ENCODE measurements around the gene PARVG.
A peak's percentile ranks its signal among the peaks of the same experiment; 100 is the strongest.

Gene PARVG

DNA sequence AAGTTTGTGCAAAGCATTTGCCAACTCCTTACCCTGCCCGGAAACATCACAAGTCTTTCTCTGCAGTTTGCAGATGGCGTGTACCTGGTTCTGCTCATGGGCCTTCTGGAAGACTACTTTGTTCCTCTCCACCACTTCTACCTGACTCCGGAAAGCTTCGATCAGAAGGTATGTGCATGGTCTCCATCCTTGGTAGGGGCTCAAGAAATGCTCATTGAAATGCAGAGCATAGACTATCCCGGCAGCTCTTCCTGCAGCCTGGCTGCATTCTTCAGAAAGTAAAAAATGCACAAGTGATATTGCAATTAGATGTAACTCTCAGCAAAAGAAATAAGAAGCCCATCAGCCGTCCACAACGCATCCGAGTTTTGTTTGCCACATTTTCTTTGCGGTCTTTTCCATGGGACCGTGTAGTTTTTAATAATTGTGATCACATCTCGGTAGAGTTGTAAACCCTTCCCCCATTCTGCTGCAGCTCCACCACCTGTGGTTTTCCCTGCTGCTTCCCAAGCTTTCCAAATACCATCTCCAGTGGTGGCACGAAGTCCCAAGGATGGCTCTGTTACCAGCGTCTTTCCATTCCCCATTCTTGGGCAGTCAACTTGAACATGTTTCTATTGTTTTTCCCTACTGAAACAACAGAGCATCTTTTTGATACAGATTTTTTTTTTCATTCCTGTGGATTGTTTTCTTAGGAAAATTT lies 22.7 kb upstream of the PARVG start:
- DNase-seq, result no peak

DNA sequence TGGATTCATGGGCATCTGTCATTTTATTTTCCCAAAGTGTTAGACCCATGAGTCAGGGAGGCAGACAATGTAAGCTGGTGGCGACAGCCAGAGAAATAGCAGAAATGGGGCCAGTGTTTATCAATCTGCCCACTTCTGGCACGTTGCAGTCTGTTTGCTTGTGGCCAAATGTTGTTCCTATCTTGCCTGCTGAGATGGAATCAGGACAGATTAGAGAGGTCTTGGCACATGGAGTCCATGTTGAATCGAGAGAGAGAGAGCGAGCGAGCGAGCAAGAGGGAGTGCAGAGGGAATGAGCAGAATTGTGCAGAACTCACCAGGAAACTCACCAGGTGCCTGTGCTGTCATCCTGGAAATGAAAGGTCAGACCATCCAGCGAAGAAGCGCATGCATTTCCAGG lies 21.9 kb upstream of the PARVG start:
- DNase-seq, result no peak

DNA sequence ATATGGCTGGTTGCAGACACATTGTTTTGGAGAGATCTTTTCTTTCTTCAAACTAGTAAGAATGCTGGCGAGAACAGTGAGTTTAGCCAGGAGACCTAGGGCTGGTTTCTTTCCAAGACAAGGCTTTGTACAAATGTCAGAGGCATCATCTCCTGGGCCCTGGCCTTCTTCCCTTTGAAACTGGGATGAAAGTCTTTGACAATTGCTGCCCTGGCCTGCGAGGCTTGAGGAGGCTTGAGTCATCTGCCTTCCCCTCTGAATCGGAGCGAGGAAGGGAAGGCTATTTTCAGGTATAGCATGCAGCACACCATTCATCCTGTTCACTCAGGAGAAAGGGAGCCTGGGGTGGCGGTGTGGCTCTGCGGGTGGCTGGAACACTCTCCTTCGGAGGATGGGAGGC lies 21.5 kb upstream of the PARVG start:
- DNase-seq, result no peak

DNA sequence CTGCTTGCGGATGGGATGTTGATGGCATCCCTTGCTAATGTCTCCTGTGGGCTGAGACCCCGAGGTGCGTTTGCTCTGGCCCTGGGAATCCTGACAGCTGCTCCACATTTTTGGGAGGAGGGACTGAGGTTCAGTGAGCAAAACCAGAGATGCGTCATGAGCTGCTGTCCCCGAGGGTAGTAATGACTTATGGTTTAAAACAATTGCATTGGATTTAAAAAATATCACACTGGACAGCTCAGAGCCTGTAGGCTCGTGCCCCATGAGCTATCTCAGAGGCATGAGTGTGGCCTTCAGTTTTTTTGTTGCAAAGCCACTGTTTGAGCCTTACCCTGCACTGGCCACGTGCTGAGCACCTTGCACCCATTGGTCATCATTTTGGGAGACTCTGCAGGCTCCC lies 20.9 kb upstream of the PARVG start:
- DNase-seq, result no peak

DNA sequence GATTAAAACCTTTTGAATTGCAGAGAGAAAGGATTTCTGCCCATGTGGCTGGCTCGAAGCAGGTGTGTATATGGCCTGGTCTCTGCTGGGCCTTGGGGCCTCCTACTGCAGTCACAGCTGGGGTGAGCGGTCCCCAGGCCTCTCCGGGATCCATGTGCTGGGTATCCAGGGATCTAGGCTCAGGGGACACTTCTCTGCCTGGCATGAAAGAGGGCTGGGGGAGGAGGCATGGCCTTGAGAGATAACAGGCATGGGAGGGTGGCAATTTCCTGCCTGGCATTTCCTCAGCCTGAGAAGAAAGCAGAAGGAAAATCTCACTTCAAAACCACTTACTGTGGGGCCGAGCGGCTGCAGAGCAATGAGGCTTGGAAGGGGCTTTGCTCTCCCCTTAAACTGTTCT lies 20.3 kb upstream of the PARVG start:
- DNase-seq, result no peak

DNA sequence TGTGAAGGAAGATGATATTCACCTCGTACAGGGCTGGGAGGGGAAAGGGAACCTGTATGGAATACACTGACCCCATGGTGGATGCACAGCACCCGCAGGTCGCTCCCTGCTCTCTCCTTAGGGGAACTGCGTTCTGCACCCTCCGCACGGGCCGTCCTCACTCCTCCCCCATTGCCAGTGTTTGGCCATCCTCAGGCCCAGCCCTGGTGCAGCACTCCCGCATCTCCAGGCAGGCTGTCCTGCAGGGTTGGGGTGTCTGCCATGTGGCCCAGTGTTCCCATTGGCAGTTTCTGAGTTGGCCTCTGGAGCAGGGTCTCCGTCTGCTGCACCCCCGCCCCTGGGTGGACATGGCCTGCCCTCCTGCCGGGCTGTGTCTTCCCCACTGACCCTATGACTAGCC lies 19.1 kb upstream of the PARVG start:
- DNase-seq, result no peak

DNA sequence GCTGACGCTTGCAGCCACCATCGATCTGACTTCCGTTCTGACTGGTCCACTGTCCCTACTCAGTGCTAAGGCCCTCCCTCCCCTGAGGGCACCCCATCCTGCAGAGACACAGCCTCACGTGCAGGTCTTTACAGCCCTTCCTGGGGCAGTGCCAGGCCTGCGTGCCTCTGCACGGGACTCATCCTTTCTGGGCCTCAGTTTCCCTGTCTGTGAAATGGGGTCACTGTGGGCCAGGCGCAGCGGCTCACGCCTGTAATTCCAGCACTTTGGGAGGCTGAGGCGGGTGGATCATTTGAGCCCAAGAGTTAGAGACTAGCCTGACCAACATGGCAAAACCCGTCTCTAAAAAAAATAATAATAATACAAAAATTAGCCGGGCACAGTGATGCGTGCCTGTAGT lies 17.8 kb upstream of the PARVG start:
- DNase-seq, result no peak

DNA sequence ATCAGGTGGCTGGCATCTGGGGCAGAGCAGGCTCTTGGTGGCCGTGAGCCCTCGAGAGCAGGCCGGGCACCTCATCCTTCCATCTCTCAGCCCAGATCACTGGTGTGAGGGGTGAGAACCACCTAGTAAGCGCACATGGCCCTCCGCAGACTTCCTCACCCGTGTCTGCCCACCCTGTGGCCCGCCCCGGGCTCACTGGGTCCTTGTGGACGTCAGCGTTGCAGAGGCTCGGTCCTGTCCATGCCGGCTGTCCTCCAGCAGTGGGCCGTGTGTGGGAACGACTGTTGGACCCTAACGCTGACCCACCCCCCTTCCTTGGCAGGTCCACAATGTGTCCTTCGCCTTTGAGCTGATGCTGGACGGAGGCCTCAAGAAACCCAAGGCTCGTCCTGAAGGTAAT lies 17.2 kb upstream of the PARVG start:
- no peak for DNase-seq

DNA sequence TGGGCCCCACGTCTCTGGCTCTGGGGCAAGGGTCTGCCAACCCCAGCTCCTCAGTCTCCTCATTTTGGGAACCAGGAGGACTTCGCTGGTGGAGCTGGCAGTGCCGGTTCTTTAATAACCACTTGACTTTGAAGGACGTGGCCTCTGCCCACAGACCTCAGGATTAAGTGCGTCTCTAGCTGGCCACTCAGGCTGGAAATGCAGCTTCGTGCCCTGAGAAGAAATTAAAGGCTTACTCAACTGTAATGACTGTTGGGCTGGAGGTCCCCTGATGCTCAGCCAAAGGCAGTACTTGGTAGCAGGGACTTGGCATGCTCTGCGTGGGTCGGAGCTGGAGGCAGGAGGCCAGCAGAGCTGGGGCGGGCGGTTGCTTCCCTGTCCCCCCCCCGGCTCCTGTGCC lies 16.7 kb upstream of the PARVG start:
- DNase-seq, result no peak

DNA sequence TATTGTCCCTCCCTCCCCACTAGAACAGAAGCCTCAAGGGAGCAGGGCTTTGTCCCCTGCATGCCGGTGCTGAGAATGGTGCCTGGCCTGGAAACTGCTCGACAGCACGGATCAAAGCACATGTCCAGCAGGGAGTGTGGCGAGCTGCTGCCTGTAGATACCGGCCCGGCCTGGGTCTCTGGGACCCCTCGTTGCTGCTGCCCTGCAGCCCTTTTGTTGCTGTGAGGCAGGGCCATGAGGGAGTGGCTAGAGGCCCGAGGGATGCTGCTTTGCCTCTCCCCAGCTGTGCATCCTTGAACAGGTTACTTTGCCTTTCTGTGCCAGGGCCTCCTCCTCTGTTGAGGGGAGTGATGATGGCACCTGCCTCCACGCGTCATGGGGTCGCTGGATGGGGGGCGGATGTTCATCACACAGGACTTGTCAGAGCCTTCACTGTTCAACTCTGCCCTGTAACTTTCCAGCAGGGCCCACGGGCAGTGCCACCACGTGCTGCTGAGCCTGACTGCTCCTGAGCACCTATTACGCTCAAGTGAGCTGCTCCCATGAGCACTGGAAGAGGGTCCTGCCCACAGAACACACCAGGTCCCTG lies 15.3 kb upstream of the PARVG start:
- no peak for DNase-seq

DNA sequence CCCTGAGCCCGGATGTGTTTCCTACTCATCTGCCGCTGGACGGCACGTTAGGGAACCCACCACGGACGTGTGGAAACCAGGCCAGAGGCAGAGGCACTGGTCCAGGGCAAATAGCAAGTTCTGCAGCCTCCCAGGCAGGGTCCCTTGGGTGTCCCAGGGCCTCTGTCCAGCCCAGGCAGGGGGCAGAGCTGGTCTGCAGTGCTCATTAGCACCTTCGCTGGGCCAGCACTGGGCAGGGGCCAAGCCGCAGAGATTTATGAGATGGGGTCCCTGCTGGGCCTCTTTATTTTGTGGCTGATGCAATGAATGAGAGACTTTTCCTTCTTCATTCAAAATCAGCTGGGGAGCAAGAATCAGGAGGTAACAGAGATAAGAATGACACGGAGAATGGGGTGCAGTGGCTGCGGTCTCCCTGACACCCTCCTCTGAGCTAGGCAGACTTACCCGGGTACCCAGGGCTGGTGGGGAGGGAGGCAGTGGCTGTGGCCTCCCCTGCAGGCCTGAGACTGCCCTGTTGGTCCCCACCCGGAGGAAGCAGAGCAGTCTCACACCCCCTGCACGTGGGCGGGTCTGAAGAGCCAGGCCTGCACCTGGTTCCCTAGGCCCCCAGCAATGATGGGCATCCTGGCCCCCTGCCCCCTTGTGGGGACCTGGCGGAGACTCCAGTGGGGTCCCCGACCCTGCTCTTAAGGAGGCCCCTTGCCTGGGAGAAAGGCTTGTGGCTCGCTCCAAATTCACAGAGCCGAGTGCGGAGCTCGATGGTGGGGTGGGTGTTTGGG lies 14.0 kb upstream of the PARVG start:
- no peak for DNase-seq

DNA sequence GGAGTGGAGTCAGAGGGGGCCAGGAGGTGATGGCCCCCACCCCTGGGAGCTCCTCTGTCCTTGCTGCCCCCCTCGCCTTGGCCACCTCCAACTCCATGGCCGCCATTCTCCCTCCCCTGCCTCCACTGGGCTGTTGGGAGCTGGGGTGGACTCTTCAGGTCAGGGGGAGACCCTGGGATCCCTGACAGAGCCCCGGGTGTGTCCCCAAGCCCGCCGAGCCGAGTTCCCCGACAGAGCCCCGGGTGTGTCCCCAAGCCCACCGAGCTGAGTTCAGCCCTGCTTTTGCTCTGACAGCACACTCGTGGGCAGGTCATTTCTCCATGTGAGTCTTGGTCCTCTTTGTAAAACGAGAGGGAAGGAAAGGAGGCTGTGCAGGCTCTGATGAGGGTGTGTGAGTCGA lies 13.2 kb upstream of the PARVG start:
- DNase-seq, result no peak

DNA sequence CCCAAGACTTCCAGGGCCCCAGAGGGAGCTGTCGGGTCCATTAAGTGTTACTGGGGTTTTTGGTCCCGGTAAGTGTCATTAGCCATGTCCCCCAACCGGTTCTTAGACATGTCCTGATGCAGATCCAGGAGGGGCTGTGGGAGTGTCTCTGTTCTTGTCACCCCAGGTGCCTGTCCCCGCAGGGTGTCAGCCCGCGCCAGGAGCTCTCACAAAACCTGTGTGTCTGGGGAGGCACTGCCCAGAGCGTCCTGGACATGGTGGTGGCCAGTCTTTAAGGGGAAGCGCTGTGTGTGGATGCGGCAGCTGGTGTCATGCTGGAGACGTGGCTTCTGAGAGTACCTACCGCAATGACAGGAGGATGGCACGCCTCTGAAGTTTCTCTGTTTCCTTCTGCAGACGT lies 12.5 kb upstream of the PARVG start:
- DNase-seq, result no peak

DNA sequence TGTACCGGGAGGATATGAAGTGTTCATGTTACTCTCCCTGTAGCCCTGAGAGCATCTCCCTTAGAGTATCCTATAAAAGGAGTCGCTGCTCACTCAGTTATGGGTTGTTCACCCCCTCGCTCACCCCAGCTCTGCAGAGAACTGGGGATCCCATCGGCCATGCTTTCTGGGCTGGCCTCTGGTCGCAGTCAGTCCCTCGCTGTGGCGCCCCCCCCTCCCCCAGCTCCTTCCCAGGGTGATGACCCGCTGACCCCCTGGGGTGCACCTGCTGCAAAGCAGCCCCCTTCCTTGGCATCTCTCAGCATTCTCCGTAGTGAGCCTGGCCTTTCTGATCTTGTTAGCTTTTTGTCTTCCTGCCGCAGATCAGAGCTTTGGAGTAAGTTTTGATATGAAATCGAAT lies 10.3 kb upstream of the PARVG start:
- DNase-seq, result no peak

DNA sequence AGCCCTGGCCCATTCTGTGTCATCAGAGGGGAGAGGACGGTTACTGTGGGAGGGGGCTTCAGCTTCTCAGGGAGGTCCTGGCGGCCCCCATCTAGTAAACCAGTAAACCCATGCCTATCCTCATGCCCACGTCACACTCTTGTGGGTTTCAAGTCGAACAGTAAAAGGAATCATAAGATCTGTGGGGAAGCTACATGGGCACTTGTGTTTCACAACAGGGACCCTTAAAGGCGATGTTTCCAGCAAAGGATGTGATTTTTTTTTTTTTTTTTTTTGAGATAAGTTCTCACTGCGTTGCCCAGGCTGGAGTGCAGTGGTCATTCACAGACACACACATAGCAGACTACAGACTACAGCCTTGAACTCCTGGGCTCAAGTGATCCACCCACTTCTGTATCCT lies 9.2 kb upstream of the PARVG start:
- DNase-seq, result no peak

DNA sequence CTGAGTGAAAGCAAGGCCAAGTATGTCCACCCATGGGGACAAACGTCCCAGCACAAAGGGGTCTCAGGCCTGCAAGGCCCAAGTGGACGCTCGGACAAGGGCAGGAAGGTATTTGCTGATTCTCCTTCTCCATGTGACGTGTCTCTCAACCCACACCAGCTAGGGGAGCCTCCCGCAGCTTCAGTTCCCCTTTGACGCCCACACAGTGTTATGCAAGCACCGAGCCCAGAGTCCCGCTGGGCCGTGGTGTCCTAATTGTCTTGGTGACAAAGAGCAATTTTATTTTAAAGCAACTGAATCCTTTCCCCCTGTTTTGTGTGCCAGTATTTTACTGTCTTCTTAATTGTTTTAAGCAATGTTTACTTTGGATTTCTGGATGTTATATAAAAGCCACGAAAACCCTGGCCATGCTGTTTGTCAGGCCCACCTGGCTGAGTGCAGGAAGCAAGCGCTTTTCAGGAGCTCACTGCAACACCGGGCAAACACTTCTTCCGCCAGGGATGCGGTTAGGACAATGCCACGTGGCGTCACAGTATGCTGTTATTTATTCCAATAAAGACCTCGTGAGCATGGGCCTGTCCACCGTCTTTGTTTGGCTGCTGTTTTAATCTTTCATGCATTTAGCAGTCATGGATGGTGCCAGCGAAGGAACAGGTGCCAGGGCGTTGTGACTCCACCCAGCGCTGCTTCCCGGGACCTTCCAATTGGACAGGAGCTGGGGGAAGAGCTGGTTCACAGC lies 8.2 kb upstream of the PARVG start:
- no peak for DNase-seq

DNA sequence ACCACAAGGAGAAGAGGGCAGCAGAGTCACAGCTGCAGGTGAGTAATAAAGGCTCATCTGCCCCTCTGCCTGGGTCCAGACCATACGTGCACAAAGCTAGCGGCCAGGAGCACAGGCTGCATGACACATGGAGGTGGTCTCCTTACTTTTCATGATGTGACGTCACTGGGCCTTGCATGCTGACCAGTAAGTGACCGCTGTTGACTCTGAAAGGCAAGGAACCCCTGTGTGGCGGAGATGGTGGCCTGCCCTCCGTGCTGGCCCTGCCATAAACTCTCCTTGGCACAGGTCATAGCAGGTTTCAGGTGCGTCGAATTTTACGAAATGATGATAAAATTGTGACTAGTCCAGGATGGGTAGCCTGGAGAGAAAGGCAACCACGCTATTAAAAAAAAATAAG lies 7.6 kb upstream of the PARVG start:
- DNase-seq, result no peak

DNA sequence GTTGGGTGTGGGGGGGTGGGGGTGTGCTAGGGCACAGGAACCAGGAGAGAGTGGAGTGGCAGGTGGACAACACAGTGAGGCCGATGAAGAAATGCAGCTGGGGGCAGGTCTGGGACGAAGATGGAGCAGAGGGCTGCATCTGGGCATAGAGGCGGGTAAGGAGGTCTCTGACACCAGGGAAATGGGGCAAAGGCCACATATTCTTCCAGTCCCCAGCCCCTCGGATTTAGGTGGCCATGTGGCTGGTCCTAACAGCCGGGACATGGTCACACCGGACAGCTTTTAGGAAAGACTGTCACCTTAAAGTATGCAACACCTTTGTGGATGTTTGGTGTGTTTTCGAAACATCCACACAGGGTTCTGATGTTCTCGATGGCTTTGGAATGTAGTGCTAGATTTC lies 5.0 kb upstream of the PARVG start:
- DNase-seq, result no peak

DNA sequence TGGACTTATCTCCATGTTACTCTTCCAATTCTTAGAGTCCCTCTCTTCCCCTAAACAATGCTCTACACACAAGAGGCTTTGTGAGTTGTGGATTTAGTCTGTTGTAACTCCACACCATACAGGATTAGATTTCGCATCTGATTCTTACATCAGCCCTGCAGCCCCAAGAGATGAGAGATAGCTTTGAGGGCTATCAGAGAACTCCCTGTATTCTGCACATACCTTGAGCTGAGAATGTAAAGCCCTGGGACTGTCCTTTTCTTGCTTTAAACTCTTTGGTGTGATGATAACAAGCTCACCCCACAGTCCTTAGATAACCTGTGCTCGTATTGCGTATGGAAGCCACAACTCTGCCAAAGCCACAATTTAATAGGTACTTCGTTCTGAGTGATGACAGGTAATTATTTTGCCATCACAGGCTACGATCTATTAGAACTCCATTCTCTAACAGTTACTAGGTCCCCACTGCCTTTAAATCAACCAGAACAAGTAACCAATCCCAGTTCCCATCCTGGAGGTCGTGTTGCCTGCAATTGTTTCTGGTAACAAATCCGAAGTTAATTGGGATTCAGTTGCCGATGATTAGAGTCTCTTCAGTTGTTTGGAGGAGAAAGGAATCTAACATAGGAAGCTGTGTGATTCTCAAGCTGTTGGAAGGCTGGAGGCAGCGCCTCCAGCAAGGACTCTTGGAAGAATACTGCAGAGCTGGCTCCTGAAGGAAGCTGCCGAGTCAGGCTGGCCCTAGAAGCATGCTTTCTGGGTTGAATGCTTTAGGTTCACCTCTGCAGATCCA lies 1.3 kb upstream of the PARVG start:
- DNase-seq, result no peak

DNA sequence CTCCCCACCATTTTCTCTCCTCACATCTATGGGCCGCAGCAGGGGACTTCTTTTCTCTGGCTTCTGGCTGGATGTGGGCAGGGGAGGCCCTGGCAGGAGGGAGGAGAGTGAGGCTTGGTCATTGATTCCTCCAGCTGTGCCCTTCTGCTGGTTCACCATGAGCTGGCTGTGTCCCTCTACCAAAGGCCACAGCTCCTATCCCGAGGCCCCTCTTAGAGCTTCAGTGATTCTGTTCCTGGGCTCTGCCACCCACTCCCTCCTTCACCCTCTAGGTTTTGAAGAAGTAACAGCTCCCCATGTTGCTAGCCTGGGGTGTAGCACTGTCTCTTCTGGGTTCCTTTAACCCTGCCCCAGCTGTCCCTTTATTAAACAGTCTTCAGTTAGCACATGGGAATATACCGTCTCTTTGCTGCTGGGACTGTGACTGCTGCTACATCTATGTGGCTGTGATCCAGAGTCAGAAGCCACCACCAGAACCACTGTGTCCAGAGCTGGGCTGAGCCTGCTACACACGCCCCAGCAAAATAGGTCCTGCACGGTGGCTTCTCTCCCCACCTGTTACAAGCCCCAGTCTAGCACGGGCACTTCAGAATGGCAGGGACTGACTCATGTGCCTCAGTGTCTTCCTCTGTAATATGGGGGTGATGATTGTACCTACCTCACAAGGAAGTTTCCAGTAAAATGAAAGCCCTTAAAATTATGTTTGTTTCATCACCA lies 578 bp upstream of the PARVG start:
- no peak for DNase-seq

DNA sequence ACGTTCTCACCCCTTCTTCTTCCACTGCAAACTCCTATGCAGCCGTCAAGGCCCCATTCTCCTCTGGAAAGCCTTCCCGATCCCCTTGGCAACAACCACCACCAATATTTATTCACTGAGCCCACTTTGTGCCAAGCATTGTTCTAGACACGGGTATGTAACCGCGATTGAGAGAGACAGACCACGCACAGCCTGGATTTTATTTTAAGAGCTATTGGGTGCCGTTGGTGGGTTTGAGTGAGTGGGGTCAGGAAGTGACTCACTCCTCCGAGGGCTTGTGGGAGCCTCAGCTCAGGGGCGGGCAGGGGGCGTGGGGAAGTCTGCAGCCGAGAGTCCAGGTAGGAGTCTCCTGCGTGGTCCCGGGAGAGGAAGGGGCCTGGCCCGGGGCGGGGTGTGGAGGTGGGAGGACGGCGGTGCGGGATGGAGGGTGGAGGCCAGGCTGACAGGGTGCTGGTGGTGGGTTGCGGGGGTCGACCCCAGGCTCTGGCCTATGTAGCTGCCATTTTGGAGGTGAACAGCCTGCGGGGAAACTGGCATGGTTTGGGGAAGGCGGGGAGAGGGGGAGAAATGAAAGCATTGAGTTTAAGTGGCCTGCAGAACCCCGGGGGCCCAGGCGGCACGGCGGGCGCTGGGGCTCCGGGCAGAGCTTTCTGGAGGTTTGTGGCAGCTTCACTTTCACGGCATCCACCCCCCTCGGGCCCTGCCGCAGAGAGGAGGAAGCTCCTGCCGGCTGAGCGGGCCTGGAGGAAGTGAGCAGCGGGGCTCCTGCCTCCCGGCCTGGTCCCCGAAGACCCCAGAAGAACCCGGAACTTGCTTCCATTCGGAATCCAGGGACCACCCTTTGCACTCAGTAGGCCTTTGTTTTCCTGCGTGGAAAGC lies 547 bp downstream of the PARVG start:
- DNase-seq, result peak; percentile 67

Measured in CD4-positive, alpha-beta T cell treated with Interleukin-21 for 1 hour (primary cell).